PC-3 (cell line): ENCODE data around the gene MICALL1. TPM values are rescaled to one million over a fixed set of nuclear protein-coding genes. Genes with fewer than 3 reads are reported as not detected.

Source experiments
- ATAC-seq: fragments of 200-7000 bp; cut with Tn5 transposase; 2 replicates; pipeline ENCODE4 v1.9.1; 2020; ENCODE audit warnings: mild to moderate bottlenecking, moderate library complexity
- BruUV-seq: library from RNA; stranded (reverse); fragments of 400-500 nt; replicated peaks from 2 replicates; lab custom pipeline; 2021; lab: Mats Ljungman, UMichigan
- CTCF ChIA-PET: fragments of 300-600 bp; sonication (Branson Sonifier 250); formaldehyde crosslinking; loops from one replicate; lab custom pipeline; 2022; ENCODE audit warnings: antibody characterized with exemption; lab: Charles Lee
- POLR2A ChIA-PET: fragments of 300-600 bp; sonication (Branson Sonifier 250); formaldehyde crosslinking; loops from one replicate; lab custom pipeline; 2022; ENCODE audit warnings: antibody characterized with exemption; ENCODE audit not compliant: unreplicated experiment; lab: Charles Lee
- DNase-seq: peaks from one replicate; pipeline ENCODE4 v3.0.0-alpha.2; 2015
- H2AFZ ChIP-seq: fragments of 300-600 bp; sonication (generic); 2 replicates; pipeline ENCODE4 v1.6.0; 2016; ENCODE audit warnings: antibody characterized with exemption, low read length
- H3F3A ChIP-seq: fragments of 300-600 bp; sonication (generic); one replicate; pipeline ENCODE4 v1.6.0; 2017; ENCODE audit warnings: antibody characterized with exemption, low read length, control low read depth, mild to moderate bottlenecking; ENCODE audit not compliant: unreplicated experiment
- H3K27ac ChIP-seq: fragments of 300-600 bp; sonication (generic); 2 replicates; pipeline ENCODE4 v1.5.1; 2016; ENCODE audit warnings: mild to moderate bottlenecking, low read length
- H3K27me3 ChIP-seq: fragments of 300-600 bp; sonication (generic); 2 replicates; pipeline ENCODE4 v1.6.1; 2016; ENCODE audit warnings: low read length, mixed read lengths
- H3K36me3 ChIP-seq: fragments of 300-600 bp; sonication (generic); 2 replicates; pipeline ENCODE4 v1.6.1; 2016; ENCODE audit warnings: low read depth, mixed run types, low read length, mixed read lengths
- H3K4me1 ChIP-seq: fragments of 300-600 bp; sonication (generic); 2 replicates; pipeline ENCODE4 v1.5.1; 2016; ENCODE audit warnings: low read length; ENCODE audit not compliant: insufficient read depth
- H3K4me2 ChIP-seq: fragments of 300-600 bp; sonication (generic); 2 replicates; pipeline ENCODE4 v1.6.0; 2016; ENCODE audit warnings: low read length
- H3K4me3 ChIP-seq: fragments of 300-600 bp; sonication (generic); 2 replicates; pipeline ENCODE4 v1.5.1; 2016; ENCODE audit warnings: mild to moderate bottlenecking, low read length, mixed read lengths
- H3K79me2 ChIP-seq: fragments of 300-600 bp; sonication (generic); 2 replicates; pipeline ENCODE4 v1.6.1; 2017; ENCODE audit warnings: low read length, mixed read lengths
- H3K9ac ChIP-seq: fragments of 300-600 bp; sonication (generic); 2 replicates; pipeline ENCODE4 v1.6.0; 2016; ENCODE audit warnings: mild to moderate bottlenecking, low read length
- H3K9me2 ChIP-seq: fragments of 300-600 bp; sonication (generic); replicated peaks from 2 replicates; pipeline ENCODE4 v1.6.1; 2016; ENCODE audit warnings: mixed run types, low read length, mixed read lengths
- H3K9me3 ChIP-seq: fragments of 300-600 bp; sonication (generic); 2 replicates; pipeline ENCODE4 v1.6.1; 2016; ENCODE audit warnings: low read length, mixed read lengths
- H4K20me1 ChIP-seq: fragments of 300-600 bp; sonication (generic); 2 replicates; pipeline ENCODE4 v1.6.1; 2016; ENCODE audit warnings: low read length, mixed read lengths
- CTCF ChIP-seq: fragments of 300-600 bp; sonication (generic); conservative IDR thresholded peaks from 2 replicates; pipeline ENCODE4 v1.5.1; 2017; ENCODE audit warnings: antibody characterized with exemption, low read depth, mild to moderate bottlenecking, low read length
- EZH2 ChIP-seq: fragments of 300-600 bp; sonication (generic); IDR thresholded peaks from one replicate; pipeline ENCODE4 v1.6.1; 2017; ENCODE audit warnings: antibody characterized with exemption, mild to moderate bottlenecking, low read length; ENCODE audit not compliant: unreplicated experiment
- EZH2phosphoT487 ChIP-seq: fragments of 300-600 bp; sonication (generic); IDR thresholded peaks from 2 replicates; pipeline ENCODE4 v1.6.1; 2018; ENCODE audit warnings: mild to moderate bottlenecking, antibody characterized with exemption, low read length, borderline replicate concordance
- intact Hi-C: fragments of 100-400 bp; cut with micrococcal nuclease; formaldehyde crosslinking; loops from 2 replicates; pipeline ENCODE4 v1.9.0; 2023
- total RNA-seq: library from RNA; depleted of rRNA; stranded (reverse); fragments of >200 nt; gene quantifications from 2 replicates; pipeline ENCODE4 v1.2.3, GENCODE V29; 2014

The MICALL1 gene
- total RNA-seq, 1 experiment from 2014 or later, result 20.1 TPM

- Histone ChIP-seq H3K9me3 (no peaks in the 10 kb centered on the region), H3K36me3 (no peaks in the 10 kb centered on the region), H4K20me1 (no peaks in the 10 kb centered on the region), H3K27ac (no peak overlapping the region), H3K4me2 (no peak overlapping the region), H3F3A (no peaks in the 10 kb centered on the region), H3K9ac (no peak overlapping the region), H3K4me1 (no peaks in the 10 kb centered on the region), H3K4me3 (no peak overlapping the region), H3K27me3 (no peaks in the 10 kb centered on the region), H3K79me2 (no peaks in the 10 kb centered on the region), H3K9me2 (no peaks in the 10 kb centered on the region), H2AFZ (no peak overlapping the region)
- ChIA-PET POLR2A (no interaction called here), CTCF (no interaction called here)
- DNase-seq, result no peak
- no peak for ATAC-seq
- TF ChIP-seq CTCF (no peak), EZH2 (no peak), EZH2phosphoT487 (no peak)
- intact Hi-C loops, result no loop called here
- no TSS peak for BruUV-seq
Measured at GRCh38 chr22:37982151-37982785, 76.2 kb downstream of the MICALL1 start.

DNA sequence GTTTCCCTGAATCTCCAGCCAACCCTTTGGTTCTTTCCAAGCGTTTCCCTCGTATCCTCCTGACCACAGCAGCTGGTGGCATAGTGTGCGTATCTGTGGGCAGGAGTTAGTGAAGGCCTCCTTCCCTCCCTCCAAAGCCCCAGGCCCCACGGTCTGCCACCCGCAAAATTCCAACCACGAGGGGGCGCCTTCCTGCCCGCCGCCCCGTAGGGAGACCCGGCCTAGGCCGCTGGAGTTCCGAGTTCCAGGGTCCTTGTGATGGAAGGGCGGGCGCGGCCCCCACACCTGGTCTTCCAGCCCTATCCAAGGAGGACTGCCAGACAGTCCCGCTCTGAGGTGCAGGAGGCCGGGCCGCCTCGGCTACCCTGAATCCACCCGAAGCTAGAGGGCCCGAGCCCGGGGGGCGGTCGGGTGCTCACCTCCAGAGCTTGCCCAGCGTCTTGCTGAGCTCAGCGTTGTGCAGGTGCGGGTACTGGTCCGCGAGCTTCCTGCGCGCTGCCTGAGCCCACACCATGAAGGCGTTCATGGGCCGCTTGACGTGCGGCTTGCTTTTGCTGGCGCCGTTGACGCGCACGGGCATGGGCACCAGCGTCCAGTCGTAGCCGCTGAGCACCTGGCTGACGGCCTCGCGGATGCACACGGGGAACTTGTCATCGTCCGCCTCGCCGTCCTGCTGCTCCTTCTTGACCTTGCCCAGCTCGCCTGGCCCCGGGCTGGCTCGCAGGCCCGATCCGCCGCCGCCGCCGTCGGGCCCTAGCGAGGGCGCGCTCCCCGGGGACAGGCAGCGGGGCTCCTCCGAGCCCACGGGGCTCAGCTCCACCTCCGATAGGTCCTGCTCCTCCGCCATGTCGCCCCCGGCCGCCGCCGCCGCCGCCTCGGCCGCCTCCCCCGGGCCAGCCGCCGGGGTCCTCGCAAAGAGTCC lies 77.1 kb downstream of the MICALL1 start:
- no peak for ATAC-seq
- H3K36me3 ChIP-seq, result no peaks in the 10 kb centered on the region
- H2AFZ ChIP-seq, result no peak overlapping the region
- no peak for DNase-seq
- intact Hi-C loops, result no loop called here
- CTCF ChIA-PET, result no interaction called here
- H3F3A ChIP-seq, result no peaks in the 10 kb centered on the region
- no peak overlapping the region for H3K27ac ChIP-seq
- H3K9ac ChIP-seq, result no peak overlapping the region
- no peaks in the 10 kb centered on the region for H3K9me2 ChIP-seq
- POLR2A ChIA-PET, result no interaction called here
- no peak for TF ChIP-seq EZH2phosphoT487
- no peak for TF ChIP-seq CTCF
- no peak for TF ChIP-seq EZH2
- H3K9me3 ChIP-seq, result no peaks in the 10 kb centered on the region
- H3K4me1 ChIP-seq, result no peaks in the 10 kb centered on the region
- no TSS peak for BruUV-seq
- H3K4me3 ChIP-seq, result no peak overlapping the region
- H3K27me3 ChIP-seq, result no peaks in the 10 kb centered on the region
- H3K79me2 ChIP-seq, result no peaks in the 10 kb centered on the region
- H3K4me2 ChIP-seq, result no peak overlapping the region
- no peaks in the 10 kb centered on the region for H4K20me1 ChIP-seq
